Measurements from ENCODE around the gene TBC1D23. TPM values are rescaled to one million over a fixed set of nuclear protein-coding genes. Genes with fewer than 3 reads are reported as not detected.

TBC1D23 gene
- total RNA-seq, 1 donor from 2014 or later, result 48.8 TPM

- no peak overlapping the region for H3K27ac Mint-ChIP-seq
- no peak for TF ChIP-seq CTCF (IDR thresholded peaks at IDR 0.05; ENCODE audit: unreplicated experiment)
- peaks cover 3% of the 10 kb centered on the region for H3K9me3 Mint-ChIP-seq (ENCODE audit: low read depth)
- H3K4me3 Mint-ChIP-seq (ENCODE audit: low read depth), result no peak overlapping the region
- no peaks in the 10 kb centered on the region for H3K4me1 Mint-ChIP-seq (ENCODE audit: low read depth)
- peaks cover 1% of the 10 kb centered on the region for H3K36me3 Mint-ChIP-seq (ENCODE audit: insufficient read depth)
- no peaks in the 10 kb centered on the region for H3K27me3 Mint-ChIP-seq
- DNase-seq (ENCODE audit: low spot score, unreplicated experiment), result no peak
Measured at GRCh38 chr3:100245136-100245535, 15.7 kb upstream of the TBC1D23 start.

- H3K4me1 Mint-ChIP-seq (ENCODE audit: low read depth), result no peaks in the 10 kb centered on the region
- no peak overlapping the region for H3K4me3 Mint-ChIP-seq (ENCODE audit: low read depth)
- peaks cover 1% of the 10 kb centered on the region for H3K36me3 Mint-ChIP-seq (ENCODE audit: insufficient read depth)
- no peaks in the 10 kb centered on the region for H3K27me3 Mint-ChIP-seq
- no peak for DNase-seq (ENCODE audit: low spot score, unreplicated experiment)
- H3K27ac Mint-ChIP-seq, result no peak overlapping the region
- TF ChIP-seq CTCF (IDR thresholded peaks at IDR 0.05; ENCODE audit: unreplicated experiment), result no peak
- peaks cover 8% of the 10 kb centered on the region for H3K9me3 Mint-ChIP-seq (ENCODE audit: low read depth)
Measured at GRCh38 chr3:100245927-100246326, 14.9 kb upstream of the TBC1D23 start.

GRCh38 chr3:100246999-100247398 is 13.8 kb upstream of the TBC1D23 start:
- Mint-ChIP-seq H3K4me3 (ENCODE audit: low read depth) (no peak overlapping the region), H3K27ac (no peak overlapping the region), H3K4me1 (ENCODE audit: low read depth) (no peaks in the 10 kb centered on the region), H3K36me3 (ENCODE audit: insufficient read depth) (peaks cover 1% of the 10 kb centered on the region), H3K27me3 (no peaks in the 10 kb centered on the region), H3K9me3 (ENCODE audit: low read depth) (peaks cover 13% of the 10 kb centered on the region)
- DNase-seq (ENCODE audit: low spot score, unreplicated experiment), result no peak
- TF ChIP-seq CTCF (IDR thresholded peaks at IDR 0.05; ENCODE audit: unreplicated experiment), result no peak

GRCh38 chr3:100252001-100252400 is 8.8 kb upstream of the TBC1D23 start:
- H3K36me3 Mint-ChIP-seq (ENCODE audit: insufficient read depth), result peaks cover 1% of the 10 kb centered on the region
- no peak for TF ChIP-seq CTCF (IDR thresholded peaks at IDR 0.05; ENCODE audit: unreplicated experiment)
- no peak for DNase-seq (ENCODE audit: low spot score, unreplicated experiment)
- no peak overlapping the region for H3K4me3 Mint-ChIP-seq (ENCODE audit: low read depth)
- no peak overlapping the region for H3K27ac Mint-ChIP-seq
- H3K9me3 Mint-ChIP-seq (ENCODE audit: low read depth), result peaks cover 13% of the 10 kb centered on the region
- peaks cover 13% of the 10 kb centered on the region for H3K4me1 Mint-ChIP-seq (ENCODE audit: low read depth)
- H3K27me3 Mint-ChIP-seq, result no peaks in the 10 kb centered on the region

GRCh38 chr3:100254168-100254777 is 6.5 kb upstream of the TBC1D23 start:
- Mint-ChIP-seq H3K27ac (peak overlapping the region; percentile 29), H3K4me1 (ENCODE audit: low read depth) (peaks cover 19% of the 10 kb centered on the region), H3K9me3 (ENCODE audit: low read depth) (peaks cover 13% of the 10 kb centered on the region), H3K4me3 (ENCODE audit: low read depth) (no peak overlapping the region), H3K36me3 (ENCODE audit: insufficient read depth) (peaks cover 1% of the 10 kb centered on the region), H3K27me3 (no peaks in the 10 kb centered on the region)
- DNase-seq (ENCODE audit: low spot score, unreplicated experiment), result peak; percentile 22
- TF ChIP-seq CTCF (IDR thresholded peaks at IDR 0.05; ENCODE audit: unreplicated experiment), result peak; percentile 77

Data from progenitor cell of endocrine pancreas (in vitro differentiated cells).